ENCODE results near the gene SLC26A1. TPM values are rescaled to one million over a fixed set of nuclear protein-coding genes. Genes with fewer than 3 reads are reported as not detected.

SLC26A1 gene
- total RNA-seq, 1 experiment from 2014 or later: 1.3 TPM

- H3K36me3 ChIP-seq (ENCODE audit: low read depth): no peaks in the 10 kb centered on the region
- ChIA-PET CTCF (no interaction called here), POLR2A (ENCODE audit: unreplicated experiment) (no interaction called here)
- H3K79me2 ChIP-seq (ENCODE audit: low read depth): no peaks in the 10 kb centered on the region
- no peak overlapping the region for H3K4me3 ChIP-seq
- H3K27ac ChIP-seq: no peak overlapping the region
- intact Hi-C loops (cut with micrococcal nuclease; ENCODE audit: unreplicated experiment): loop anchor here (5.0 kb wide), 1 partner anchor 322 kb away; no protein-coding TSS in a partner anchor
- no peaks in the 10 kb centered on the region for H3K9me3 ChIP-seq (ENCODE audit: insufficient read depth, low read depth)
- no peak for DNase-seq
- no TSS peak for BruUV-seq (replicated peaks)
- peaks cover 19% of the 10 kb centered on the region for H3K27me3 ChIP-seq (ENCODE audit: insufficient read depth, low read depth)
- no peaks in the 10 kb centered on the region for H3K4me1 ChIP-seq (replicated peaks; ENCODE audit: insufficient read depth)
- H4K20me1 ChIP-seq (ENCODE audit: insufficient read depth): no peaks in the 10 kb centered on the region
- H3F3A ChIP-seq (ENCODE audit: insufficient read depth, low read depth): peaks cover 14% of the 10 kb centered on the region; the same call in 1 of the 2 replicates
- no peak for TF ChIP-seq CTCF (conservative IDR thresholded peaks at IDR 0.05)
- no peak for TF ChIP-seq EZH2 (IDR thresholded peaks at IDR 0.05; ENCODE audit: low read depth)
- no peaks in the 10 kb centered on the region for H3K9me2 ChIP-seq (ENCODE audit: insufficient read depth)
- no peak overlapping the region for H2AFZ ChIP-seq
- no peak overlapping the region for H3K4me2 ChIP-seq
Measured at GRCh38 chr4:1030559-1030958, 37.4 kb upstream of the SLC26A1 start.

GRCh38 chr4:1030031-1030430, 36.8 kb upstream of the SLC26A1 start:
- H3K27ac ChIP-seq: no peak overlapping the region
- H3K9me3 ChIP-seq (ENCODE audit: insufficient read depth, low read depth): no peaks in the 10 kb centered on the region
- TF ChIP-seq CTCF (conservative IDR thresholded peaks at IDR 0.05) (no peak), EZH2 (IDR thresholded peaks at IDR 0.05; ENCODE audit: low read depth) (no peak)
- no peaks in the 10 kb centered on the region for H4K20me1 ChIP-seq (ENCODE audit: insufficient read depth)
- H3K79me2 ChIP-seq (ENCODE audit: low read depth): no peaks in the 10 kb centered on the region
- peaks cover 20% of the 10 kb centered on the region; the same call in 1 of the 2 replicates for H3F3A ChIP-seq (ENCODE audit: insufficient read depth, low read depth)
- POLR2A ChIA-PET (ENCODE audit: unreplicated experiment): no interaction called here
- H3K36me3 ChIP-seq (ENCODE audit: low read depth): no peaks in the 10 kb centered on the region
- no TSS peak for BruUV-seq (replicated peaks)
- peaks cover 19% of the 10 kb centered on the region for H3K27me3 ChIP-seq (ENCODE audit: insufficient read depth, low read depth)
- no peak overlapping the region for H2AFZ ChIP-seq
- CTCF ChIA-PET: no interaction called here
- H3K4me3 ChIP-seq: no peak overlapping the region
- H3K4me1 ChIP-seq (replicated peaks; ENCODE audit: insufficient read depth): no peaks in the 10 kb centered on the region
- H3K9me2 ChIP-seq (ENCODE audit: insufficient read depth): no peaks in the 10 kb centered on the region
- no peak overlapping the region for H3K4me2 ChIP-seq
- DNase-seq: no peak
- intact Hi-C loops (cut with micrococcal nuclease; ENCODE audit: unreplicated experiment): loop anchor here (5.0 kb wide), 1 partner anchor 322 kb away; no protein-coding TSS in a partner anchor

GRCh38 chr4:1029529-1029928, 36.3 kb upstream of the SLC26A1 start:
- DNase-seq: no peak
- no peaks in the 10 kb centered on the region for H3K36me3 ChIP-seq (ENCODE audit: low read depth)
- no peaks in the 10 kb centered on the region for H3K9me2 ChIP-seq (ENCODE audit: insufficient read depth)
- BruUV-seq (replicated peaks): no TSS peak
- H3K79me2 ChIP-seq (ENCODE audit: low read depth): no peaks in the 10 kb centered on the region
- intact Hi-C loops (cut with micrococcal nuclease; ENCODE audit: unreplicated experiment): no loop called here
- no peak overlapping the region for H3K4me2 ChIP-seq
- no peaks in the 10 kb centered on the region for H3K9me3 ChIP-seq (ENCODE audit: insufficient read depth, low read depth)
- H3F3A ChIP-seq (ENCODE audit: insufficient read depth, low read depth): peaks cover 20% of the 10 kb centered on the region; the same call in 1 of the 2 replicates
- no peaks in the 10 kb centered on the region for H3K4me1 ChIP-seq (replicated peaks; ENCODE audit: insufficient read depth)
- H3K4me3 ChIP-seq: no peak overlapping the region
- no peaks in the 10 kb centered on the region for H4K20me1 ChIP-seq (ENCODE audit: insufficient read depth)
- no peak overlapping the region for H2AFZ ChIP-seq
- CTCF ChIA-PET: no interaction called here
- POLR2A ChIA-PET (ENCODE audit: unreplicated experiment): no interaction called here
- H3K27me3 ChIP-seq (ENCODE audit: insufficient read depth, low read depth): peaks cover 19% of the 10 kb centered on the region
- no peak overlapping the region for H3K27ac ChIP-seq
- TF ChIP-seq CTCF (conservative IDR thresholded peaks at IDR 0.05) (no peak), EZH2 (IDR thresholded peaks at IDR 0.05; ENCODE audit: low read depth) (no peak)
